HL-60 (cell line): ENCODE data around the gene VILL.

Source experiments
- DNase-seq, 2 experiments: peaks; one replicate each; pipeline ENCODE4 v3.0.0-alpha.2; 2010 to 2020; ENCODE audit warnings: low read depth in 1 of 2, low spot score in 1 of 2
- H3K27ac ChIP-seq: fragments of 250-450 bp; sonication (Bioruptor Pico); replicated peaks from 2 replicates; pipeline ENCODE4 v1.5.1; 2020; ENCODE audit warnings: mild to moderate bottlenecking, moderate library complexity
- H3K27me3 ChIP-seq: fragments of 250-450 bp; sonication (Bioruptor Pico); 2 replicates; pipeline ENCODE4 v1.5.1; 2021; ENCODE audit warnings: mild to moderate bottlenecking, moderate library complexity; ENCODE audit not compliant: insufficient read depth, poor library complexity, severe bottlenecking
- H3K4me3 ChIP-seq: replicated peaks from 2 replicates; pipeline ENCODE4 v1.5.1; 2011; ENCODE audit warnings: mild to moderate bottlenecking, control low read depth, low read length; ENCODE audit not compliant: insufficient read depth
- CTCF ChIP-seq: IDR thresholded peaks from one replicate; pipeline ENCODE4 v1.5.1; 2011; ENCODE audit warnings: low read length, control low read depth, inconsistent platforms; ENCODE audit not compliant: insufficient read depth
- GABPA ChIP-seq: IDR thresholded peaks from 2 replicates; pipeline ENCODE4 v1.6.1; 2012; ENCODE audit warnings: low read depth
- POLR2AphosphoS5 ChIP-seq: IDR thresholded peaks from 2 replicates; pipeline ENCODE4 v1.6.1; 2012; ENCODE audit warnings: low read depth
- REST ChIP-seq: IDR thresholded peaks from 2 replicates; pipeline ENCODE4 v1.6.1; 2012; ENCODE audit warnings: low read depth; ENCODE audit not compliant: insufficient replicate concordance
- SPI1 ChIP-seq: IDR thresholded peaks from 2 replicates; pipeline ENCODE4 v1.6.1; 2012; ENCODE audit warnings: low read depth, mild to moderate bottlenecking, borderline replicate concordance

The VILL gene

GRCh38 chr3:38017445-38018295 lies 27.1 kb downstream of the VILL start:
- H3K27ac ChIP-seq, result no peak overlapping the region
- H3K4me3 ChIP-seq, result no peak overlapping the region
- no peaks in the 10 kb centered on the region for H3K27me3 ChIP-seq
- DNase-seq, result no peak
- TF ChIP-seq SPI1, result no peak
- TF ChIP-seq GABPA, result no peak
- TF ChIP-seq REST, result no peak
- TF ChIP-seq CTCF, result no peak
- no peak for TF ChIP-seq POLR2AphosphoS5

- H3K4me3 ChIP-seq, result no peak overlapping the region
- H3K27ac ChIP-seq, result no peak overlapping the region
- no peak for TF ChIP-seq CTCF
- TF ChIP-seq GABPA, result no peak
- no peak for TF ChIP-seq SPI1
- no peak for TF ChIP-seq POLR2AphosphoS5
- TF ChIP-seq REST, result no peak
- no peaks in the 10 kb centered on the region for H3K27me3 ChIP-seq
- no peak for DNase-seq
Measured at GRCh38 chr3:38018296-38019266, 28.0 kb downstream of the VILL start.

GRCh38 chr3:38019658-38020341 lies 29.2 kb downstream of the VILL start:
- Histone ChIP-seq H3K4me3 (no peak overlapping the region), H3K27ac (no peak overlapping the region), H3K27me3 (no peaks in the 10 kb centered on the region)
- no peak for DNase-seq
- no peak for TF ChIP-seq GABPA

- H3K27me3 ChIP-seq, result no peaks in the 10 kb centered on the region
- H3K4me3 ChIP-seq, result no peak overlapping the region
- DNase-seq, result no peak
- H3K27ac ChIP-seq, result no peak overlapping the region
- TF ChIP-seq GABPA, result no peak
- TF ChIP-seq CTCF, result no peak
- no peak for TF ChIP-seq SPI1
- no peak for TF ChIP-seq POLR2AphosphoS5
- no peak for TF ChIP-seq REST
Measured at GRCh38 chr3:38020342-38020726, 29.7 kb downstream of the VILL start.
